ENCODE data around the gene KCNK2. TPM values are rescaled to one million over a fixed set of nuclear protein-coding genes. Genes with fewer than 3 reads are reported as not detected.
A peak's percentile ranks its signal among the peaks of the same experiment; 100 is the strongest.

Gene KCNK2
- total RNA-seq, 1 donor from 2014 or later: 0.26 TPM

DNA sequence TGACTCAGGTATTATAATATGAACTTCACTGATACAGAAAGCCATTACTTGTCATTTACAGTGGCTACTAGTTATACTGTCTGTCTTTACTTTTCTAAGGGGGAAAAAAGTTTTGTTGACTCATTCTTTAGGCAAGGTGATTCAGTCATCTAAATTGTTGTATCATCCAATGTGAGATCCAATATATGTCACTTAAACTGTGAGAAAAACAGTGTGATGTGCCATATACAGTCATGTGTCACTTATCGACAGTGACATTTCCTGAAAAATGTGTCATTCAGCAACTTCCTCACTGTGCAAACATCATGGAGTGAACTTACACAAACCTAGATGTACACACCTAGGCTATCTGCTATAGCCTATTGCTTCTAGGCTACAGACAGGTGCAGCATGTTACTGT is 57.6 kb downstream of the KCNK2 start:
- Histone ChIP-seq H3K4me1 (no peaks in the 10 kb centered on the region), H3K27ac (no peak overlapping the region), H3K27me3 (no peaks in the 10 kb centered on the region), H3K9me3 (no peaks in the 10 kb centered on the region), H3K4me3 (no peak overlapping the region), H3K36me3 (no peaks in the 10 kb centered on the region)
- no peak for DNase-seq
- intact Hi-C loops (cut with DNase I): no loop called here
- ATAC-seq: no peak
- TF ChIP-seq, protein P1, sequence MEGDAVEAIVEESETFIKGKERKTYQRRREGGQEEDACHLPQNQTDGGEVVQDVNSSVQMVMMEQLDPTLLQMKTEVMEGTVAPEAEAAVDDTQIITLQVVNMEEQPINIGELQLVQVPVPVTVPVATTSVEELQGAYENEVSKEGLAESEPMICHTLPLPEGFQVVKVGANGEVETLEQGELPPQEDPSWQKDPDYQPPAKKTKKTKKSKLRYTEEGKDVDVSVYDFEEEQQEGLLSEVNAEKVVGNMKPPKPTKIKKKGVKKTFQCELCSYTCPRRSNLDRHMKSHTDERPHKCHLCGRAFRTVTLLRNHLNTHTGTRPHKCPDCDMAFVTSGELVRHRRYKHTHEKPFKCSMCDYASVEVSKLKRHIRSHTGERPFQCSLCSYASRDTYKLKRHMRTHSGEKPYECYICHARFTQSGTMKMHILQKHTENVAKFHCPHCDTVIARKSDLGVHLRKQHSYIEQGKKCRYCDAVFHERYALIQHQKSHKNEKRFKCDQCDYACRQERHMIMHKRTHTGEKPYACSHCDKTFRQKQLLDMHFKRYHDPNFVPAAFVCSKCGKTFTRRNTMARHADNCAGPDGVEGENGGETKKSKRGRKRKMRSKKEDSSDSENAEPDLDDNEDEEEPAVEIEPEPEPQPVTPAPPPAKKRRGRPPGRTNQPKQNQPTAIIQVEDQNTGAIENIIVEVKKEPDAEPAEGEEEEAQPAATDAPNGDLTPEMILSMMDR (IDR thresholded peaks at IDR 0.05): no peak

DNA sequence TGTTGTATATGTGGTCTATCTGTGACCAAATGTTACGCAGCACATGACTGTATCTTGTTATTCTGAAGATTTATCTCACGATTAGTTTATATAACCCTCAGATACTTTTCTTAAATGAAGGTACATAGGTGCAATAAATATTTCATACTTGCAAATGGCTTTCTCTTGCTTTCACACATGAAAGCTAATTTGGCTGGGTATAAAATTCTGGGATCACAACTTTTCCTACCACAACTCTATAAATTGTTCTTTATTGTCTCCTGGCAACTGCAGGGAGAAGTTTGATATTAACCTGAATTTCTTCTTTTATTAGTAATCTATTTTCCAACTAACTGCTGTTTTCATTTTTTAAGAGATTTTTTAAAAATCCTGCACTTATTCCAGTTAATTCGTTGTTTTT is 58.9 kb downstream of the KCNK2 start:
- TF ChIP-seq, protein P1 (IDR thresholded peaks at IDR 0.05): no peak
- Histone ChIP-seq H3K9me3 (no peaks in the 10 kb centered on the region), H3K36me3 (no peaks in the 10 kb centered on the region), H3K4me1 (no peaks in the 10 kb centered on the region), H3K4me3 (no peak overlapping the region), H3K27ac (no peak overlapping the region), H3K27me3 (no peaks in the 10 kb centered on the region)
- ATAC-seq (no peak), DNase-seq (no peak)
- intact Hi-C loops (cut with DNase I): no loop called here

DNA sequence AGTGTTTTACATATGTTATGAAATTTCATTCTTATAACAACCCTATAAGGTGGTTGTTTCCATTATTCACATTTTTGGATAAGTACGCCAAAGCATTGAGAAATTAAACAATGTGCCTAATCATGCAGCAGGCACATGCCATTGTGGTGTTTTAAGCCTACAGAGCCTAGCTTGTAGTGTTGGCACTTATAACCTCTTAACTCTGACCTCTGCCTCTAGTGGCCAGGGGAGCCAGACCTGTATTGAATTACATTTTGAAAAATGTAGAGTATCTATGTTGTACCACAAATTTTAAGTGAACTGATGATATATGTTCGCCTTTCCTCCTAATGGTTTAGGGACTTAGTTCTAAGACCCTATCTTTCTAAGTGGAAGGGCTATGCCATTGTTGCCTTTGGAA is 61.0 kb downstream of the KCNK2 start:
- H3K27me3 ChIP-seq: no peaks in the 10 kb centered on the region
- no peak for ATAC-seq
- TF ChIP-seq, protein P1 (IDR thresholded peaks at IDR 0.05): no peak
- no peak overlapping the region for H3K27ac ChIP-seq
- H3K4me1 ChIP-seq: no peaks in the 10 kb centered on the region
- no peaks in the 10 kb centered on the region for H3K9me3 ChIP-seq
- no peaks in the 10 kb centered on the region for H3K36me3 ChIP-seq
- DNase-seq: no peak
- H3K4me3 ChIP-seq: no peak overlapping the region
- intact Hi-C loops (cut with DNase I): no loop called here

DNA sequence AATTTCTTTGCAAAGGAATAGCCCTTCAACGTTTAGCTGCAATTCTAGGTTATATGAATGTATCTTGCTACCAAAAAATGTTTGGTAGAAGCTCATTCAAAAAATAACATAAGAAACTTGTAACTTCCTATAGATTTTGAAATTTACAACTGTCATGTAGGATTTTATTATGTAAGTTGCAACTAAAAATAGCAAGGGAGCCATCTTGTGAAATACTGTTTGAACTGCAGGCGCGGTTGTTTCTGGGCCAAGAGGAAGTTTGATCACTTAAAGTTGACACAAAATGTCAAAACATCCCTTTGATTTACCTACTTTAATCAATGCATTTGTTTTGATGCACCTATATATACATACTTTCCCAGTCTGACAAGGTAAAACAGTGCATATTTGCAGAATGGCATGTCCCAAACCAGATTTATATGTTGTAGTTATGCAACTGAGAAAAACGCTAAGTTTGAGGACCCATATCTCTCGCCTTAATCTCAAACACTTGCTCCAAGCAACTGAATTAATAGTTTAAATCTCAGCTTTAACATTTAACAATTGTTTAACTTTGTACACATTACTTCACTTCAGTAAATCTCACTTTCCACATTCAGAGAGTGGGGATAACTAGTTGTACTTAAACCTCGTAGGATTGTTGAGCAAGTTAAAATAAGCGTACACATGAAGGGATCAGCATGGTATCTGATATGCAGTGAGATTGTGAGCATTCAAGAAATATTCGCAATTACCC is 63.9 kb downstream of the KCNK2 start:
- no peak overlapping the region for H3K4me3 ChIP-seq
- no peak overlapping the region for H3K27ac ChIP-seq
- no peaks in the 10 kb centered on the region for H3K4me1 ChIP-seq
- no peaks in the 10 kb centered on the region for H3K27me3 ChIP-seq
- TF ChIP-seq, protein P1 (IDR thresholded peaks at IDR 0.05): peak; percentile 42
- ATAC-seq: peak; percentile 25
- no peak for DNase-seq
- no peaks in the 10 kb centered on the region for H3K9me3 ChIP-seq
- H3K36me3 ChIP-seq: no peaks in the 10 kb centered on the region
- intact Hi-C loops (cut with DNase I): no loop called here

- no peak for DNase-seq
- Histone ChIP-seq H3K4me3 (no peak overlapping the region), H3K9me3 (no peaks in the 10 kb centered on the region), H3K27ac (no peak overlapping the region), H3K4me1 (no peaks in the 10 kb centered on the region), H3K27me3 (no peaks in the 10 kb centered on the region), H3K36me3 (no peaks in the 10 kb centered on the region)
- intact Hi-C loops (cut with DNase I): no loop called here
- TF ChIP-seq, protein P1 (IDR thresholded peaks at IDR 0.05): no peak
- ATAC-seq: no peak
Measured at GRCh38 chr1:215147024-215147423, 64.5 kb downstream of the KCNK2 start.
